Left renal cortex interstitium (tissue), 4 donors: Measurements from ENCODE around the gene RRAS. TPM values are rescaled to one million over a fixed set of nuclear protein-coding genes. Genes with fewer than 3 reads are reported as not detected.
"Not testable (repeated sequence)": the region's sequence is repeated elsewhere in the genome, so short reads cannot be mapped to it uniquely, and the experiment has no call there.

ENCODE experiments used
- DNase-seq, 4 donors: peaks; one replicate each; pipeline ENCODE4 v3.0.0-alpha.2; 2013; ENCODE audit warnings: low read depth in 4 of 4, low spot score in 2 of 4, missing footprints in 1 of 4
- polyA plus RNA-seq, 4 donors: library from polyadenylated mRNA; unstranded; fragments of 120-200 nt; gene quantifications; one replicate each; pipeline ENCODE4 v1.2.1, GENCODE V29; 2013; ENCODE audit not compliant: insufficient read length in 4 of 4

Gene RRAS
- polyA plus RNA-seq, 4 donors = 21.5 to 40.8 (median 26.9) TPM

DNA sequence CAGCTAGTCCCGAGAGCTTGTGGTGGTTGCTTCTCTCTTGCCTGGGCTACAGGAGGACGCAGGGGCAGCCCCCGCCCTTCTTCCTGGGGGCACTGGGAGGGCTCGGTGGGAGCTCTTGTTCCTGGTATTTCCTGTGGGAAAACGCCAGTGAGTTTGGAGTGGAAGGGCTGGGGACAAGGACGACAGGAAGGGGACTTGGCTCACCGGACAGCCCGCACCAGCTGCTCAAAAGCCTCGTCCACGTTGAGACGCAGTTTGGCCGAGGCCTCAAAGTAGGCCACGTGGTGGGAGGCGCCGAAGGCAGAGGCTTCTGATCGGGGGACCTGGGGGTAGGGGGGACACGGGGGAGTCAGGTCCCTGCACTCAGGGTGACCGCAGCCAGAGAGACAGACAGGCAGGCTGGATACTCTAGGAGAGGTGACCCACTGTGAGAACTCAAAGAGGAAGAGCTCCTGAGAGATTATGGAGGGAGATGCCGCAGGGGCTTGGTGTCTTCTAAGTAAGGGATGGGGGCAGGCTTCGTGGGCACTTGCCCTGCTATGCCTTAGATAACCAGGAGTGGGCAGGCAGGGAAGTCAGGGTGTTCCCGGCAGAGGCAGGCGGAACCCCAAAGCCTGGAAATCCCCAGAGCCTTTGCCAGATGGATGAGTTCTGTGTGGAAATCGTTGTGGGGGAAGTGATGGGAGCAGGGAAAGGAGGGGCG lies 4.3 kb downstream of the RRAS start:
- DNase-seq = no peak

DNA sequence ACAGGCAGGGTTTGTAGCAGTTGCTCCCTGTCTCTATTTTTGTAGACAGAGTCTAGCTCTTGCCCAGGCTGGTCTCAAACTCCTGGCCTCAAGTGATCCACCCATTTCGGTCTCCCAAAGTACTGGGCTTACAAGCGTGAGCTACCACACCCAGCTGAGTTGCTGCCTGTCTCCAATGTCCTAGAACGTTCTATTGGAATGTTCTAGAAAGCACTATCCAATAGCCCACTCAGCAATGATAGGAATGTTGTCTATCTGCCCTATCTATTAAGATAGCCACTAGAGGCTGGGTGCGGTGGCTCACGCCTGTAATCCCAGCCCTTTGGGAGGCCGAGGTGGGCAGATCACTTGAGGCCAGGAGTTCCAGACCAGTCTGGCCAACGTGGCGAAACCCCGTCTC lies 6.7 kb downstream of the RRAS start:
- not testable (repeated sequence) for DNase-seq

DNA sequence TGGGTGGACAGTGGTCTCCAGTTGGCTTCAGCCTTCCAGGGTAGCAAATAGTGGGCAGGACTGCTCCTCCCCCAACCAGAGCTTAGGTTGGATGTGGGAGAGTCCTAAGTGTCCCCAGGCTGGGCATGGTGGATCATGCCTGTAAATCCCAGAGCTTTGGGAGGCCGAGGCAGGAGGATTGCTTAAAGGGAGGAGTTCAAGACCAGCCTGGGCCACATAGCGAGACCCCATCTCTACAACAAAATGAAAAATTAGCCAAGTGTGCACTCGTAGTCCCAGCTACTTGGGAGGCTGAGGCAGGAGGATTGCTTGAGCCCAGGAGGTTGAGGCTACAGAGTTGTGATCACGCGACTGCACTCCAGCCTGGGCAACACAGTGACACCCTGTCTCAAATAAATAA lies 7.4 kb downstream of the RRAS start:
- no peak for DNase-seq

DNA sequence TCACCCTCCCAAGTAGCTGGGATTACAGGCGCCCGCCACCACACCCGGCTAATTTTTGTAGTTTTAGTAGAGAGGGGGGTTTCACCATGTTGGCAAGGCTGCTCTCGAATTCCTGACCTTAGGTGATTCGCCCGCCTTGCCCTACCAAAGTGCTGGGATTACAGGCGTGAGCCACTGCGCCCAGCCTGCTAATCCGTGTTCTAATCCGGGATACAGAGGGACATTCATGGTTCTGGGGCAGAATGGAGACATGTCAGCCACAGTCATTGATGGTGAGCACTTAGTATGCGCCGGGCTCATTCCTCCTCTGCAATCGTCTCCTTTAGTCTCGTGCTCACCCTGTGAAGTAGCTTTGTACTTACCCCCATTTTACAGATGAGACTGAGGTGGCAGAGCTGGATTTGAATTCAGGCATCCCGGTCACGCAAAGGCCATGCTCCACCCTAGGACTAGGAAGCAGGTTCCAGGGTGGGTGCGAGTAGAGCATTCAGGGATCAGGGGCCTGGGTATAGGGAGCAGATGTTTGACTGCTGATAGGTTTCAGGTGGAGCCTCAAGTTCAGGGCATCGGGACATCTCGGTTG lies 8.2 kb downstream of the RRAS start:
- DNase-seq = no peak

DNA sequence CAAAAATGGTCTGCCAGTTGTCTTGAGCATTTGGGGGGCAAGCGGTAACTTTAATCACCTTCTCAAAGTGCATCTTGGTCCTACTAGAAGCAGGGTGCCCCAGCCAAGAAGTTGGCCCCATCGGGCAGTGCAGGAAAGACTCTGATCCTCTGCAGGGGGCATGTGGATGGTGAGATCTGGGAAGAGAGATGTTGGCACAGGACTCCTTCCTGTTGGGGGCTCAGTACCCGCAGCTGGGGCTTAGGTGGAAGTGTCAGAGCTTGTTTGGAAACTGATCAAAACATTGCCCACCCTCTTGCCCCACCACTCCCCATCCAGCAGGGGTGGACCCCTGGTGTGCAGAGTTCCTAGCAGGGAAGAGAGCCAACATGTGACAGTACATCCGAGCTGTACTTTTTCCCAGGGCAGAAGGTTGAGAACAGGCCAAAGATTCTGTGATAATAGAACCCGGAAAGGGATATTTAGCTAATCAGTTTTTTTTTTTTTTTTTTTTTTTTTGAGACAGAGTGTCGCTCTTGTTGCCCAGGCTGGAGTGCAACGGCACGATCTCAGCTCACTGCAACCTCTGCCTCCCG lies 8.8 kb downstream of the RRAS start:
- DNase-seq = no peak

DNA sequence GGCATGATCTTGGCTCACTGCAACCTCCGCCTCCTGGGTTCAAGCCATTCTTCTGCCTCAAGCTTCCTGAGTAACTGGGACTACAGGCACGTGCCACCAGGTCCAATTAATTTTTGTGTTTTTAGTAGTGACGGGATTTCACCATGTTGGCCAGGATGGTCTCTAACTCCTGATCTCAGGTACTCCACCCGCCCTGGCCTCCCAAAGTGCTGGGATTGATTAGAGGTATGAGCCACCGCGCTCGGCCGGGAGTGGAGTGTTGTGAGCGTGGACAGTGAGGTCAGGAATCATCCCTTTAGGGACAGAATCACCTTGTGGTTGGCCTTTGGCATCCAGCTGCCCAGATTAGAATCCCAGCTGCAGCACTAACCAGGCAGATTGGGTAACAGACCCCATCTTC lies 10.3 kb downstream of the RRAS start:
- no peak for DNase-seq

DNA sequence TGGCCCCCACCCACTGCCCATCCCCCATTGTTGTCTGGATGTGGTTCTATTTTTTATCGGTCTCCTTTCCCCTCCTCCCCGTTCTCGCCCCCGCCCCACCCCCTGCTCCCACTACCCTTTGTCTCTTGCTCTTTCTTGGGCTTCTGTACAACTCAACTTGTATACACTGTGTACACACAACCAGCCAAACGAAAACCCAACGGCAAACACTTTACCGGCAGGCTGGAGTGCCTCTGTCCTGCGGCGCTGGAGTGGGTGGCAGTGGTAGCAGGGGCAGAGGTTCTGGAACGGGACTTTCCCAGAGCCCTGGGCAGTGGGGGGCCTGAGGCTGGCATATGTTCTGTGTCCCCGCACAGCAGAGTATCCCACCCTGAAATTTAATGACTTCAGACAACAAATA lies 13.7 kb downstream of the RRAS start:
- DNase-seq = no peak

DNA sequence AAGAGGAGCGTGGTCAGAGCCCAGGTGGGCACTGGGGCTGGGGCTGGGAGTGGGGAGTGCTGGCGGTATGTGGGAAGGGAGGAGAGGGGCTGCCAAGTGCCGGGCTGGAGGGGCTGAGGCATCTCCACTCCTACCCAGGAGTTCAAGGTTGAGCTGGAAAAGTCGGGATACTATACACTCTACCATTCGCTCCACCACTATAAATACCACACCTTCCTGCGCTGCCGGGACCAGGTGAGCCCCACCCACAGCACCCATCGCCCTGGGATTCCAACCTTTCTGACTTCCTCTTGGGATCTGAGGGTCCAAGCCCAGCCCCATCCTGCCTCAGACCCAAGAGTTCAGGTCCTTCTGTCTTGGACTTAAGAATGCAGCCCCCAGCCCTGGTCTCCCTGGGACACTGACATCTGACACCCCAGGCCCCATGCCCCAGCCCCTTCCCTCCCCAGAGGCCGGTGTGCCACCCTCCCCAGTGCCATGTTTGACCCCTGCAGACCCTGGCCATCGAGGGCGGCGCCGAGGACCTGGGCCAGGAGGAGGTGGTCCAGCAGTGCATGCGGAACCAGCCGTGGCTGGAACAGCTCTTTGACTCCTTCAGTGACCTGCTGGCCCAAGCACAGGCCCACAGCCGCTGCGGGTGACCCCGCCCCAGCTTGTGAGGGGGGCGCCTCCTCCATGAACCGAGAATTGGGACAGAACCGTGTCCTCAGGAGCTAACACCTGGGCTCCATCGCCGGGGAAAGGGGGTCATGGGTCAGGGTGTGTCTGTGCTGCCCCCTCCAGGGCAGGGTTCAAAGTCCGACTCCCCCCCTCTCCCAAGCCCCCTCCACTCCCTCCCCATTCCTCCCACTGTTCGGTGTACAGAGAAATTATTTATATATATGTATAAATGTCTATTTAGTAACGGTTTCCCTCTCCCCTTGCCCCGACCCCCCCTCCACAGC lies 14.7 kb downstream of the RRAS start:
- no peak for DNase-seq

DNA sequence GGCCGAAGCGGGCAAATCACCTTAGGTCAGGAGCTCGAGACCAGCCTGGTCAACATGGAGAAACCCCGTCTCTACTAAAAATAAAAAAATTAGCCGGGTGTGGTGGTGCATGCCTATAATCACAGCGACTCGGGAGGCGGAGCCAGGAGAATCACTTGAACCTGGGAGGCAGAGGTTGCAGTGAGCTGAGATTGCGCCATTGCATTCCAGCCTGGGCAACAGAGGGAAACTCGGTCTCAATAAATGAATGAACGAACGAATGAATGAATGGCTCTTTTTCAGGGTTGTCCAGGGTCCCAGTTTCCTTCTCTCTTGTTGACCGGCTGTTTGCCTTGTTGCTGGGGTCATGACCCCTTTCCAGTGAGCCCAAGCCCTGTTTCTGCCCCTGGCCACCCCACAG lies 22.1 kb downstream of the RRAS start:
- DNase-seq = not testable (repeated sequence)

DNA sequence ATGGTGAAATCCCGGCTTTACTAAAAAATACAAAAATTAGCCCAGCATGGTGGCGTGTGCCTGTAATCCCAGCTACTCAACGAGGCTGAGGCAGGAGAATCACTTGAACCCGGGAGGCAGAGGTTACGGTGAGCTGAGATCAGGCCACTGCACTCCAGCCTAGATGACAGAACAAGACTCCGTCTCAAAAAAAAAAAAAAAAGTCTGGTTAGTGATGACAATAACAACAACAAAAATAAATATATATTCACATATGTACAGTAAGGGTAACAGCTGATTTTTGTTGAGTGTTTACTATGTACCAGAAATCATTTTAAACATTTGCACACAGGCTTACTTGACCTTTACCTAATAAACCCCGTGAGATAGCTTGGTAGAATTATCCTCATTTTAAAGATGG lies 23.0 kb downstream of the RRAS start:
- no peak for DNase-seq

DNA sequence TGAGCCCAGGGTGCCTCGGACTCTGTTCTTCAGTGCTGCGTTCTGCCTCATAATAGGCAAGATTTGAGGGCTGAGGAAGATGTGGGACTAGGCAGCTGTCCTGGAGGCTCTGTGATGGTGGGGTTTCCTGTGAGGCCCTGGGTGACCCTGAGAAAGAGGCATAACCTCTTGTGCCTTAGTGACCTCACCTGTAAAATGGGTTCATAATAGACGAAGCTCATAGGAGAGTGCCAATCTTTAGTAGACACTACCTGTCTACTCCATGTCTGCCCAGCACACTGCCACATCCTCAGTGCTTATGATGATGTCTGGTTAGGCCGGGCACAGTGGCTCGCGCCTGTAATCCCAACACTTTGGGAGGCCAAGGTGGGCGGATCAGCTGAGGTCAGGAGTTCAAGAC lies 23.4 kb downstream of the RRAS start:
- no peak for DNase-seq

DNA sequence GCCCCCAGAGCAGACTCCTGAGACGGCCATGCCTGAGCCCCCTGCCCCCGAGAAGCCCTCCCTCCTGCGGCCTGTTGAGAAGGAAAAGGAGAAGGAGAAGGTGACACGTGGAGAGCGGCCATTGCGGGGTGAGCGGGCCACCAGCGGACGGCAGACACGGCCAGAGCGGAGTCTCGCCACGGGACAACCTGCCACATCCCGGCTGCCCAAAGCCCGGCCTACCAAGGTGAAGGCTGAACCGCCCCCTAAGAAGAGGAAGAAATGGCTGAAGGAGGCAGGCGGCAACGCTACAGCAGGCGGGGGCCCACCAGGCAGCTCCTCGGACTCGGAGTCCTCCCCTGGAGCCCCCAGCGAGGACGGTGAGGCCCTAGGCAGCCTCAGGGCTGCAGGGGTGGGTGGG lies 24.1 kb downstream of the RRAS start:
- no peak for DNase-seq

DNA sequence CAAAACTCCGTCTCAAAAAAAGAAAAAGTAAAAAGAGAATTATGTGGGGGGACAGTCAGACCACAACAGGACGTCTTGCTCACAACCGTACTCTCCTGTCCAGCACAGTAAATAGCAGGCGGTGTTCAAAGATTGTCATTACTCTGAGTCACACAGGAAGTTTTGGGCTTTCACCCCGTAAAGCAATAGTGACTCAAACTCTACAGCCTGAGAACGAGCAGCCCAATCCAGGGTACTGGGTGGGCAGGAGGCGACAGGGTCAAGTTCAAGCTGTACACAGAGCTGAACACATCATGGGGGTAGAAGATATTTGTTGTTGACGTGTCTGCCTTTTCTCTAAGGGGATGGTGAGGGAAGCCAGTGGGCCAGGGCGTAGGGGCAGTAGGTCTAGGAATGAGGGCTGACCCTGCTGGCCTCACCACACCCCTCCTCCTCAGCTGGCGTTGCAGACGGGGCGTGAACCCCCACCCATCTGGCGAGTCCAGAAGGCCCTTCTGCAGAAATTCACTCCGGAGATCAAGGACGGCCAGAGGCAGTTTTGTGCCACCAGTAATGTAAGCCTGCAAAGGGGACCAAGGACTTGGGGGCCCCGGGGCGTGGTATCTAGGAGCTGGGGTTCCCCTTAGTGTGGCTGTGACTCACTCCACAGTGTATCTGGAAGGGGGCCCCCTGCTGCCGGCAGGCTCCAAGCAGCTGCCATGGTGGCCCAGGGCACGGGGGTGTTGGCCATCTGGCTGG lies 25.7 kb downstream of the RRAS start:
- no peak for DNase-seq

DNA sequence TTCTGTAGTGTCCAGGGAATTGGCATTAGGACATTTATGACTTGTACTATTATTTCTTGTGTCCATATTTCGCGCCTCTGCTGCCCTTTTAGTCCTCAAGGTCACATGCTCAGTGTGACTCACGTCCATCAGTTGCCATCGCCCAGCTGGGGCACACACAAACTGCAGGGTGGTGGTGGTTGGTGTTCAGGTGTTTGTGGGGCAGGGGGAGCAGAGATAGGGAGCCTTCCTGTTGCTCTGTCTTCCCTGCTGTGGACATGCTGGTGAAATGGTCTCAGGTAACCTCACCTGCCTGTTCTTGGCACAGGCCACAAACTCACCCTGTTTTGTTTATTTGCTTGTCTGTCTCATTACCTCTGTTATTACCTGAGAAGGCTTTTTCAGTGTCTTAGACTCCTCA lies 26.6 kb downstream of the RRAS start:
- DNase-seq = no peak

DNA sequence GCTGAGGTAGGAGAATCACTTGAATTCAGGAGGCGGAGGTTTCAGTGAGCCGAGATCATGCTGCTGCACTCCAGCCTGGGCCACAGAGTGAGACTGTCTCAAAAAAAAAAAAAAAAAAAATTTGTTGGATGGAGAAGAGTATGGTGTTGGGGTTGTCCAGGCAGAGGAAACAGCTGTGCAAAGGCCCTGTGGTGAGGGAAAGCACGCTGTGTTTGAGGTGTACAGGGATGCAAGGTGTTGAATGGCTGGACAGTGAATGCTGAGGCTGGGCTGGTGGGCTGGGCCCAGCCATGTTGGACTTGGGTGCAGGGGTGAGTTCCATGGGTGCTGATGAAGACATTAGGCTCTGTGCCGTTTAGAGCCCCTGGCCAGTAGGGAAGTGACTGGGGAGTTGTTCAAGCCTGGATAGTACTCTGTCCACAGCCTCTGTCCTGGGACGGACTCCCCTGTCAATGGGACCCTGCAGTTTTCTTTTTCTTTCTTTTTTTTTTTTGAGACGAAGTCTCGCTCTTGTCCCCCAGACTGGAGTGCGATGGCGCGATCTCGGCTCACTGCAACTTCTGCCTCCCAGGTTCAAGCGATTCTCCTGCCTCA lies 30.3 kb downstream of the RRAS start:
- no peak for DNase-seq

DNA sequence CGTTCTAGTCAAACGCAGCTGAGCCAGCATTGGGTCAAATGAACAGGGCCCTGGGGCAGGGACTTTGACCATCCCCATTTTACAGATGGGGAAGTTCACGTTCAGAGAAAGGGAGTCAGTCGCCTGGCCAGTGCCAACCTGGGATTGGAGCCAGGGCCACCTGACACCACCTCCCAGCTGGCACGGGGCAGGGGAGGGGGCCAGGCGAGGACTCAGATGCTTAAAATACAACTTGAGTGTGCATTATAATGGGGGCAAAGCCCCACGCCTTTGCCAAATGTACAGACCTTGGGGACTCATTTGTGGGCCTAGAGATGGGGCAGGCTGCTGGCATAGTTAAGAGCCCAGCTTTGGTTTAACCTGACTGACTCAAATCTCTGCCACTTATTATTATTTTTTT lies 34.3 kb downstream of the RRAS start:
- no peak for DNase-seq

DNA sequence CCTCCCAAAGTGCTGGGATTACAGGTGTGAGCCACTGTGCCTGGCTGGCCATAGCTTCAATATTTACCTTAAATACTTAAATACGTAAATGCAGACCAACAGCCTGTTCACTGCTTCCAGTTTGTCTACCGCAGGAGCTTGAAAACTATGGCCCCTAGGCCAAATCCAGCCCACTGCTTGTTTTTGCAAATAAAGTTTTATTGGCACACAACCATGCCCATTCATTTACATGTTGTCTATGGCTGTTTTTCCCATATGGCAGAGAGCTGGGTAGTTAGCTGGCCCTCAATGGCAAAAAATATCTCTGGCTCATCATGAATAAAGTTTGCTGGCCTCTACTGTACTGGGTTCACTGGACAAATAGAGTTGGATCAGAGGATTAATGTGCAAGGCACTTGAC lies 37.1 kb downstream of the RRAS start:
- DNase-seq = no peak

DNA sequence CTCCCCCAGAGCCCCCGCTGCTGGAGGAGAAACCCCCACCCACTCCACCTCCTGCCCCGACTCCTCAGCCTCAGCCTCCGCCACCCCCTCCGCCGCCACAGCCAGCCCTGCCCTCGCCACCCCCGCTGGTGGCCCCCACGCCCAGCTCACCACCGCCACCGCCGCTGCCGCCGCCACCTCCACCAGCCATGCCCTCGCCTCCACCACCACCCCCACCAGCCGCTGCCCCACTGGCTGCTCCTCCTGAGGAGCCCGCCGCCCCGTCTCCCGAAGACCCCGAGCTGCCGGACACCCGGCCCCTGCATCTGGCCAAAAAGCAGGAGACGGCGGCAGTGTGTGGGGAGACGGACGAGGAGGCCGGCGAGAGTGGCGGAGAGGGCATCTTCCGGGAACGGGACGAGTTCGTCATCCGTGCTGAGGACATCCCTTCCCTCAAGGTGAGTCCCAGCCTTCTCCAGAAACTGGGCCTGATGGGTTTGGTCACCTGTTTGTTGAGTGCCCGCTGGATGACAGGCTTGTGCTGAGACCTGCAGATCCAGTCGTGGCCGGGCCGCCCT lies 38.4 kb downstream of the RRAS start:
- no peak for DNase-seq

DNA sequence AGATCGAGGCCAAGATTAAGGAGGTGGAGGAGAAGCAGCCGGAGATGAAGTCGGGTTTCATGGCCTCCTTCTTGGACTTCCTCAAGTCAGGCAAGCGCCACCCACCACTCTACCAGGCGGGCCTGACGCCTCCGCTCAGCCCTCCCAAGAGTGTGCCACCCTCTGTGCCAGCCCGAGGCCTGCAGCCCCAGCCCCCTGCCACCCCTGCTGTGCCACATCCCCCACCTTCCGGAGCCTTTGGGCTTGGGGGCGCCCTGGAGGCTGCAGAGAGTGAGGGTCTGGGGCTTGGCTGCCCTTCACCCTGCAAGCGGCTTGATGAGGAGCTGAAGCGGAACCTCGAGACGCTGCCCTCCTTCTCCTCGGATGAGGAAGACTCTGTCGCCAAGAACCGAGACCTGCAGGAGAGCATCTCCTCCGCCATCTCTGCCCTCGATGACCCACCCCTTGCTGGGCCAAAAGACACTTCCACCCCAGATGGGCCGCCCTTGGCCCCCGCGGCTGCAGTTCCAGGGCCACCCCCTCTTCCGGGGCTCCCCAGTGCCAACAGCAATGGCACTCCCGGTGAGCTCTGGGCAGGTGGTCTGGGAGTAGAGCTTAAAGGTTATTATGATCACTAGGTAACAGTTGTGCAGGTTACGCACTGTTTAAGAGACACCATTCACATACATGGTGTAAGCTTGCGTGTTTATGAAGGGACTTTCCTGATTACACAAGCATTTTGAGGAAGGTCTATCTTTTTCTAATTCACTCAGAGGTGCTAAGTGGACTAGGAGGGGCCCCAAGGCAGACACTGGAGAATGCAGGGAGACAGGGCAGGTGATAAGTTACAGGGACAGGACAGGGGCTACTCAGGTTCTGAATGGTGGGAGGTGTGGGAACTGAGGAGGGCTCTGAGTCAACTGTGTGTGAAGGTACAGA lies 40.3 kb downstream of the RRAS start:
- DNase-seq = no peak
